HG03342 (cell line): ENCODE results near the gene BICRAL.

Experiments used
- ATAC-seq: cut with Tn5 transposase; IDR thresholded peaks from one replicate; pipeline ENCODE4 v1.9.1; 2021; ENCODE audit warnings: mild to moderate bottlenecking, moderate library complexity; ENCODE audit not compliant: unreplicated experiment

The BICRAL gene

GRCh38 chr6:42764911-42765648 is 16.8 kb upstream of the BICRAL start:
- no peak for ATAC-seq

- no peak for ATAC-seq
These were observed 15.6 kb upstream of the BICRAL start for GRCh38 chr6:42766163-42766670.

GRCh38 chr6:42769051-42769450 is 12.8 kb upstream of the BICRAL start:
- no peak for ATAC-seq

- no peak for ATAC-seq
These were observed 12.0 kb upstream of the BICRAL start for GRCh38 chr6:42769836-42770235.

GRCh38 chr6:42771741-42772100 is 10.1 kb upstream of the BICRAL start:
- no peak for ATAC-seq

- ATAC-seq = no peak
These were observed 7.7 kb upstream of the BICRAL start for GRCh38 chr6:42774201-42774600.

GRCh38 chr6:42774821-42775487 is 6.9 kb upstream of the BICRAL start:
- peak; percentile 41 for ATAC-seq

GRCh38 chr6:42777126-42777822 is 4.6 kb upstream of the BICRAL start:
- ATAC-seq = no peak

GRCh38 chr6:42778122-42778521 is 3.7 kb upstream of the BICRAL start:
- no peak for ATAC-seq

- no peak for ATAC-seq
These were observed 2.3 kb upstream of the BICRAL start for GRCh38 chr6:42779521-42779920.

- no peak for ATAC-seq
These were observed 381 bp upstream of the BICRAL start for GRCh38 chr6:42781546-42781795.

- no peak for ATAC-seq
These were observed 881 bp downstream of the BICRAL start for GRCh38 chr6:42782689-42783176.

GRCh38 chr6:42783177-42783875 is 1.5 kb downstream of the BICRAL start:
- no peak for ATAC-seq

- ATAC-seq = no peak
These were observed 2.2 kb downstream of the BICRAL start for GRCh38 chr6:42783876-42784642.

GRCh38 chr6:42784717-42785498 is 3.1 kb downstream of the BICRAL start:
- no peak for ATAC-seq

- no peak for ATAC-seq
These were observed 4.7 kb downstream of the BICRAL start for GRCh38 chr6:42786525-42786985.

GRCh38 chr6:42787063-42787472 is 5.2 kb downstream of the BICRAL start:
- ATAC-seq = no peak

- no peak for ATAC-seq
These were observed 6.8 kb downstream of the BICRAL start for GRCh38 chr6:42788671-42789070.

- no peak for ATAC-seq
These were observed 8.8 kb downstream of the BICRAL start for GRCh38 chr6:42790549-42791181.
